Measurements from ENCODE around the gene PPP2R3C. TPM values are rescaled to one million over a fixed set of nuclear protein-coding genes. Genes with fewer than 3 reads are reported as not detected.
"Not testable (repeated sequence)": the region's sequence is repeated elsewhere in the genome, so short reads cannot be mapped to it uniquely, and the experiment has no call there.

PPP2R3C gene
- total and polyA plus RNA-seq, 4 donors, result 6.9 to 19.4 (median 12.2) TPM

- not testable (repeated sequence) for H3K27ac ChIP-seq (ENCODE audit: low read depth in 1 of 2, low read length in 2 of 2); H3K36me3 ChIP-seq (ENCODE audit: control insufficient read depth in 4 of 4, insufficient read depth in 3 of 4, low read depth in 1 of 4, low read length in 3 of 4); H3K4me3 ChIP-seq (ENCODE audit: low read depth in 1 of 3, low read length in 3 of 3); DNase-seq (ENCODE audit: low spot score); H3K27me3 ChIP-seq (ENCODE audit: control insufficient read depth in 4 of 4, insufficient read depth in 4 of 4, low read length in 3 of 4); H3K9ac ChIP-seq (ENCODE audit: low read depth in 1 of 2, low read length in 2 of 2); H3K9me3 ChIP-seq (ENCODE audit: control insufficient read depth in 4 of 4, low read length in 3 of 4)
- WGBS, result 71% methylated on average over 5 of the region's 5 CpGs
- peaks cover 0 to 10% (median 1%) of the 10 kb centered on the region in 4 donors for H3K4me1 ChIP-seq (ENCODE audit: control insufficient read depth in 4 of 4, insufficient read depth in 4 of 4, low read length in 3 of 4)
- TF ChIP-seq HNF4A (conservative IDR thresholded peaks at IDR 0.05) (peak in 1 of 2 donors; percentile 18), RXRA (IDR thresholded peaks at IDR 0.05) (peak in 1 of 2 donors; percentile 25)
Measured at GRCh38 chr14:35065731-35066130, 56.1 kb downstream of the PPP2R3C start.

- H3K27ac ChIP-seq (ENCODE audit: low read depth in 1 of 2, low read length in 2 of 2); H3K9ac ChIP-seq (ENCODE audit: low read depth in 1 of 2, low read length in 2 of 2); H3K4me1 ChIP-seq (ENCODE audit: control insufficient read depth in 4 of 4, insufficient read depth in 4 of 4, low read length in 3 of 4); H3K27me3 ChIP-seq (ENCODE audit: control insufficient read depth in 4 of 4, insufficient read depth in 4 of 4, low read length in 3 of 4); H3K9me3 ChIP-seq (ENCODE audit: control insufficient read depth in 4 of 4, low read length in 3 of 4); DNase-seq (ENCODE audit: low spot score); H3K4me3 ChIP-seq (ENCODE audit: low read depth in 1 of 3, low read length in 3 of 3): not testable (repeated sequence)
- H3K36me3 ChIP-seq (ENCODE audit: control insufficient read depth in 4 of 4, insufficient read depth in 3 of 4, low read depth in 1 of 4, low read length in 3 of 4), result peaks cover 3 to 17% (median 7%) of the 10 kb centered on the region in 4 donors
- WGBS, result 82% methylated on average over 1 of the region's 1 CpG
Measured at GRCh38 chr14:35061113-35061791, 60.5 kb downstream of the PPP2R3C start.

- Histone ChIP-seq H3K27ac (ENCODE audit: low read depth in 1 of 2, low read length in 2 of 2) (no peak overlapping the region), H3K4me1 (ENCODE audit: control insufficient read depth in 4 of 4, insufficient read depth in 4 of 4, low read length in 3 of 4) (peaks cover 2 to 9% (median 3%) of the 10 kb centered on the region in 4 donors), H3K9me3 (ENCODE audit: control insufficient read depth in 4 of 4, low read length in 3 of 4) (no peaks in the 10 kb centered on the region), H3K27me3 (ENCODE audit: control insufficient read depth in 4 of 4, insufficient read depth in 4 of 4, low read length in 3 of 4) (no peaks in the 10 kb centered on the region), H3K9ac (ENCODE audit: low read depth in 1 of 2, low read length in 2 of 2) (no peak overlapping the region), H3K4me3 (ENCODE audit: low read depth in 1 of 3, low read length in 3 of 3) (no peak overlapping the region), H3K36me3 (ENCODE audit: control insufficient read depth in 4 of 4, insufficient read depth in 3 of 4, low read depth in 1 of 4, low read length in 3 of 4) (peaks cover 2 to 14% (median 8%) of the 10 kb centered on the region in 4 donors)
- no peak for TF ChIP-seq FOXA2 (IDR thresholded peaks at IDR 0.05)
- TF ChIP-seq RAD21 (IDR thresholded peaks at IDR 0.05), result no peak
- no peak for TF ChIP-seq TAF1 (conservative IDR thresholded peaks at IDR 0.05)
- no peak for TF ChIP-seq EGR1 (IDR thresholded peaks at IDR 0.05; ENCODE audit: low read depth in 2 of 2)
- no peak for TF ChIP-seq HNF4A (conservative IDR thresholded peaks at IDR 0.05)
- no peak for TF ChIP-seq CTCF (IDR thresholded peaks at IDR 0.05; ENCODE audit: low read depth, low read length, missing input control)
- TF ChIP-seq GABPA (IDR thresholded peaks at IDR 0.05 in 1 of 2, conservative IDR thresholded peaks at IDR 0.05 in 1 of 2), result no peak
- TF ChIP-seq FOXA1 (IDR thresholded peaks at IDR 0.05), result no peak
- TF ChIP-seq YY1 (IDR thresholded peaks at IDR 0.05), result no peak
- no peak for TF ChIP-seq NR2F2 (IDR thresholded peaks at IDR 0.05)
- 95% methylated on average over 2 of the region's 2 CpGs for WGBS
- DNase-seq (ENCODE audit: low spot score), result no peak
Measured at GRCh38 chr14:35052637-35053036, 69.2 kb downstream of the PPP2R3C start.

- WGBS, result 86% methylated on average over 1 of the region's 1 CpG
- H3K4me1 ChIP-seq (ENCODE audit: control insufficient read depth in 4 of 4, insufficient read depth in 4 of 4, low read length in 3 of 4), result peaks cover 2 to 17% (median 6%) of the 10 kb centered on the region in 4 donors
- DNase-seq (ENCODE audit: low spot score), result no peak
- H3K9ac ChIP-seq (ENCODE audit: low read depth in 1 of 2, low read length in 2 of 2), result no peak overlapping the region
- no peak overlapping the region for H3K27ac ChIP-seq (ENCODE audit: low read depth in 1 of 2, low read length in 2 of 2)
- no peaks in the 10 kb centered on the region for H3K9me3 ChIP-seq (ENCODE audit: control insufficient read depth in 4 of 4, low read length in 3 of 4)
- H3K4me3 ChIP-seq (ENCODE audit: low read depth in 1 of 3, low read length in 3 of 3), result no peak overlapping the region
- H3K36me3 ChIP-seq (ENCODE audit: control insufficient read depth in 4 of 4, insufficient read depth in 3 of 4, low read depth in 1 of 4, low read length in 3 of 4), result peaks cover 0 to 14% (median 7%) of the 10 kb centered on the region in 4 donors
- no peaks in the 10 kb centered on the region for H3K27me3 ChIP-seq (ENCODE audit: control insufficient read depth in 4 of 4, insufficient read depth in 4 of 4, low read length in 3 of 4)
- TF ChIP-seq MAX (IDR thresholded peaks at IDR 0.05), result no peak
- TF ChIP-seq JUND (IDR thresholded peaks at IDR 0.05), result no peak
- no peak for TF ChIP-seq ATF3 (IDR thresholded peaks at IDR 0.05)
- TF ChIP-seq REST (IDR thresholded peaks at IDR 0.05), result no peak
- TF ChIP-seq GABPA (IDR thresholded peaks at IDR 0.05 in 1 of 2, conservative IDR thresholded peaks at IDR 0.05 in 1 of 2), result no peak
- no peak for TF ChIP-seq TAF1 (conservative IDR thresholded peaks at IDR 0.05)
- no peak for TF ChIP-seq HNF4G (IDR thresholded peaks at IDR 0.05)
- TF ChIP-seq YY1 (IDR thresholded peaks at IDR 0.05), result no peak
Measured at GRCh38 chr14:35051796-35052195, 70.0 kb downstream of the PPP2R3C start.
